GM23248 (cell line): Measurements from ENCODE around the gene TNPO3. TPM values are rescaled to one million over a fixed set of nuclear protein-coding genes. Genes with fewer than 3 reads are reported as not detected.

Experiments used
- DNase-seq: peaks from one replicate; pipeline ENCODE4 v3.0.0-alpha.2; 2015
- H2AFZ ChIP-seq: fragments of 200-600 bp; sonication (generic); 2 replicates; pipeline ENCODE4 v1.6.1; 2016; ENCODE audit warnings: antibody characterized with exemption
- H3F3A ChIP-seq: fragments of 200-600 bp; sonication (generic); 2 replicates; pipeline ENCODE4 v1.6.1; 2016; ENCODE audit warnings: mild to moderate bottlenecking, antibody characterized with exemption, mixed run types; ENCODE audit not compliant: insufficient read depth
- H3K27ac ChIP-seq: fragments of 200-600 bp; sonication (generic); 2 replicates; pipeline ENCODE4 v1.5.1; 2016; ENCODE audit warnings: mild to moderate bottlenecking
- H3K27me3 ChIP-seq: fragments of 200-600 bp; sonication (generic); replicated peaks from 2 replicates; pipeline ENCODE4 v1.6.1; 2016; ENCODE audit warnings: mild to moderate bottlenecking; ENCODE audit not compliant: insufficient read depth
- H3K36me3 ChIP-seq: fragments of 200-600 bp; sonication (generic); 2 replicates; pipeline ENCODE4 v1.6.1; 2016; ENCODE audit warnings: low read depth, mild to moderate bottlenecking
- H3K4me1 ChIP-seq: fragments of 200-600 bp; sonication (generic); 2 replicates; pipeline ENCODE4 v1.6.1; 2016; ENCODE audit warnings: mild to moderate bottlenecking; ENCODE audit not compliant: insufficient read depth
- H3K4me2 ChIP-seq: fragments of 200-600 bp; sonication (generic); one replicate; pipeline ENCODE4 v1.6.1; 2016; ENCODE audit warnings: mild to moderate bottlenecking; ENCODE audit not compliant: unreplicated experiment
- H3K4me3 ChIP-seq: fragments of 200-600 bp; sonication (generic); 2 replicates; pipeline ENCODE4 v1.5.1; 2016; ENCODE audit warnings: mild to moderate bottlenecking
- H3K79me2 ChIP-seq: fragments of 200-600 bp; sonication (generic); 2 replicates; pipeline ENCODE4 v1.6.1; 2016; ENCODE audit warnings: mild to moderate bottlenecking; ENCODE audit not compliant: insufficient read depth
- H3K9ac ChIP-seq: fragments of 200-600 bp; sonication (generic); 2 replicates; pipeline ENCODE4 v1.6.1; 2016; ENCODE audit warnings: mild to moderate bottlenecking
- H3K9me2 ChIP-seq: fragments of 200-600 bp; sonication (generic); 2 replicates; pipeline ENCODE4 v1.6.1; 2016; ENCODE audit warnings: mixed run types, mild to moderate bottlenecking, moderate library complexity; ENCODE audit not compliant: insufficient read depth
- H3K9me3 ChIP-seq: fragments of 200-600 bp; sonication (generic); one replicate; pipeline ENCODE4 v1.6.1; 2017; ENCODE audit warnings: low read depth
- H4K20me1 ChIP-seq: fragments of 200-600 bp; sonication (generic); 2 replicates; pipeline ENCODE4 v1.6.0; 2016; ENCODE audit not compliant: insufficient read depth
- EZH2 ChIP-seq: fragments of 200-600 bp; sonication (generic); IDR thresholded peaks from 2 replicates; pipeline ENCODE4 v1.6.1; 2018; ENCODE audit warnings: antibody characterized with exemption, mild to moderate bottlenecking; ENCODE audit not compliant: insufficient read depth, poor library complexity, severe bottlenecking
- EZH2phosphoT487 ChIP-seq: fragments of 200-600 bp; sonication (generic); IDR thresholded peaks from 2 replicates; pipeline ENCODE4 v1.6.1; 2018; ENCODE audit warnings: antibody characterized with exemption, moderate library complexity, mild to moderate bottlenecking, low read depth; ENCODE audit not compliant: insufficient read depth
- WGBS, 2 experiments: methylation state at CpG; one replicate each; pipeline ENCODE4 v1.1.6; 2015 to 2017; ENCODE audit warnings: low lambda C conversion rate in 2 of 2, low coverage in 1 of 2; ENCODE audit errors: missing lambda C conversion rate in 2 of 2; 5-methylcytosine and 5-hydroxymethylcytosine counted together
- in situ Hi-C: fragments of 300-500 bp; cut with MboI; formaldehyde crosslinking; loops from 2 replicates; pipeline ENCODE4 v1.15.0; 2020
- polyA plus RNA-seq: library from polyadenylated mRNA; unstranded; fragments of >200 nt; fragmentation: Nextera tagmentation; extraction: Ambion mirVana; gene quantifications from 2 replicates; pipeline ENCODE4 v1.2.1, GENCODE V29; 2016
- total RNA-seq: library from RNA; depleted of rRNA; stranded (reverse); fragments of >200 nt; shearing (Covaris generic); gene quantifications from 2 replicates; pipeline ENCODE4 v1.2.3, GENCODE V29; 2014

The TNPO3 gene
- total and polyA plus RNA-seq, 2 experiments from 2014 or later: 31.6 to 41.9 TPM

GRCh38 chr7:128941946-128942526, 112.9 kb downstream of the TNPO3 start:
- no peak overlapping the region for H3K27ac ChIP-seq
- H3K9ac ChIP-seq: no peak overlapping the region
- H2AFZ ChIP-seq: no peak overlapping the region
- no peak overlapping the region for H3K4me3 ChIP-seq
- H3F3A ChIP-seq: no peaks in the 10 kb centered on the region
- in situ Hi-C loops: no loop called here
- no peaks in the 10 kb centered on the region for H3K9me2 ChIP-seq
- TF ChIP-seq EZH2 (no peak), EZH2phosphoT487 (no peak)
- no peaks in the 10 kb centered on the region for H4K20me1 ChIP-seq
- no peaks in the 10 kb centered on the region for H3K9me3 ChIP-seq
- H3K27me3 ChIP-seq: peaks cover 17% of the 10 kb centered on the region; the same call in 1 of the 2 replicates
- DNase-seq: no peak
- H3K79me2 ChIP-seq: no peaks in the 10 kb centered on the region
- WGBS, 2 experiments: 63 to 72% methylated on average over 14 to 16 of the region's 16 CpGs
- H3K4me1 ChIP-seq: no peaks in the 10 kb centered on the region
- H3K4me2 ChIP-seq: no peak overlapping the region
- no peaks in the 10 kb centered on the region for H3K36me3 ChIP-seq

GRCh38 chr7:128941323-128941890, 113.5 kb downstream of the TNPO3 start:
- in situ Hi-C loops: no loop called here
- H3K27me3 ChIP-seq: peaks cover 23% of the 10 kb centered on the region
- TF ChIP-seq EZH2: no peak
- TF ChIP-seq EZH2phosphoT487: no peak

GRCh38 chr7:128940494-128941322, 114.2 kb downstream of the TNPO3 start:
- Histone ChIP-seq H3K9me3 (no peaks in the 10 kb centered on the region), H2AFZ (no peak overlapping the region), H3K9ac (no peak overlapping the region), H3K4me3 (no peak overlapping the region), H4K20me1 (no peaks in the 10 kb centered on the region), H3K36me3 (no peaks in the 10 kb centered on the region), H3K27me3 (peaks cover 27% of the 10 kb centered on the region), H3K9me2 (no peaks in the 10 kb centered on the region), H3K79me2 (no peaks in the 10 kb centered on the region), H3K4me2 (no peak overlapping the region), H3F3A (no peaks in the 10 kb centered on the region), H3K4me1 (no peaks in the 10 kb centered on the region), H3K27ac (no peak overlapping the region)
- in situ Hi-C loops: no loop called here
- no peak for DNase-seq
- TF ChIP-seq EZH2: no peak
- no peak for TF ChIP-seq EZH2phosphoT487
- WGBS, 2 experiments: 74 to 82% methylated on average over 19 of the region's 20 CpGs

More at GRCh38 chr7:128941323-128941890, 113.5 kb downstream of the TNPO3 start:
- no peak overlapping the region for H3K4me3 ChIP-seq
- H3K27ac ChIP-seq: no peak overlapping the region
- DNase-seq: no peak
- H2AFZ ChIP-seq: no peak overlapping the region
- 81 to 88% methylated on average over 15 of the region's 15 CpGs for WGBS, 2 experiments
- H3K9me2 ChIP-seq: no peaks in the 10 kb centered on the region
- H3K79me2 ChIP-seq: no peaks in the 10 kb centered on the region
- no peaks in the 10 kb centered on the region for H4K20me1 ChIP-seq
- no peak overlapping the region for H3K9ac ChIP-seq
- no peak overlapping the region for H3K4me2 ChIP-seq
- no peaks in the 10 kb centered on the region for H3K36me3 ChIP-seq
- H3K4me1 ChIP-seq: no peaks in the 10 kb centered on the region
- no peaks in the 10 kb centered on the region for H3F3A ChIP-seq
- no peaks in the 10 kb centered on the region for H3K9me3 ChIP-seq

GRCh38 chr7:128939861-128940410, 115.0 kb downstream of the TNPO3 start:
- WGBS, 2 experiments: 81 to 83% methylated on average over 18 of the region's 18 CpGs
- Histone ChIP-seq H3K4me2 (no peak overlapping the region), H3K4me3 (no peak overlapping the region), H4K20me1 (no peaks in the 10 kb centered on the region), H2AFZ (no peak overlapping the region), H3K9ac (no peak overlapping the region), H3K27ac (no peak overlapping the region), H3K9me2 (no peaks in the 10 kb centered on the region), H3K4me1 (no peaks in the 10 kb centered on the region), H3K36me3 (no peaks in the 10 kb centered on the region), H3K9me3 (no peaks in the 10 kb centered on the region), H3F3A (no peaks in the 10 kb centered on the region), H3K27me3 (peaks cover 32% of the 10 kb centered on the region), H3K79me2 (no peaks in the 10 kb centered on the region)
- in situ Hi-C loops: no loop called here
- DNase-seq: no peak
- TF ChIP-seq EZH2phosphoT487 (no peak), EZH2 (no peak)
